Measurements from ENCODE around the gene RAB3D.

RAB3D gene

GRCh38 chr19:11290256-11290655 is 49.2 kb downstream of the RAB3D start:
- no peak overlapping the region for H2AFZ ChIP-seq (ENCODE audit: low read length)

GRCh38 chr19:11288349-11288748 is 51.1 kb downstream of the RAB3D start:
- no peaks in the 10 kb centered on the region for H3K4me1 ChIP-seq (ENCODE audit: control insufficient read depth in 2 of 2, insufficient read depth in 1 of 2, low read depth in 1 of 2, low read length in 2 of 2)
- no peak overlapping the region for H2BK12ac ChIP-seq (ENCODE audit: low read length)
- no peak overlapping the region for H2BK5ac ChIP-seq (ENCODE audit: low read length)
- no peak overlapping the region for H3K18ac ChIP-seq (ENCODE audit: low read length)
- H3K9me3 ChIP-seq (replicated peaks in 1 of 2; ENCODE audit: control insufficient read depth in 2 of 2, insufficient read depth in 1 of 2, low read depth in 1 of 2, low read length in 2 of 2) = no peaks in the 10 kb centered on the region
- WGBS, 2 donors (ENCODE audit: extremely low coverage in 2 of 2, insufficient read length in 2 of 2, insufficient replicate concordance in 1 of 2) = no CpG with 5 or more reads among the region's 7 CpGs
- H3K9ac ChIP-seq (ENCODE audit: low read depth, low read length, poor library complexity) = no peak overlapping the region
- no peak overlapping the region for H3K4ac ChIP-seq (ENCODE audit: low read length)
- no peak overlapping the region for H4K8ac ChIP-seq (ENCODE audit: low read depth, low read length)
- no peak overlapping the region for H2BK120ac ChIP-seq (ENCODE audit: low read depth, low read length)
- H3K4me2 ChIP-seq (ENCODE audit: insufficient read depth, low read length, poor library complexity, severe bottlenecking) = no peak overlapping the region
- H3K27ac ChIP-seq (replicated peaks; ENCODE audit: low read length) = no peak overlapping the region
- H2BK15ac ChIP-seq (ENCODE audit: low read length) = no peak overlapping the region
- H3K36me3 ChIP-seq (replicated peaks in 1 of 2; ENCODE audit: control insufficient read depth in 2 of 2, insufficient read depth in 2 of 2, low read length in 2 of 2) = no peaks in the 10 kb centered on the region
- no peak overlapping the region for H2AK5ac ChIP-seq (ENCODE audit: low read depth, low read length)
- no peak overlapping the region for H4K91ac ChIP-seq (ENCODE audit: low read depth, low read length, poor library complexity)
- H3K14ac ChIP-seq (ENCODE audit: low read length) = no peak overlapping the region
- no peak overlapping the region for H3K4me3 ChIP-seq (ENCODE audit: low read length in 2 of 2)
- H3K27me3 ChIP-seq (ENCODE audit: control insufficient read depth in 3 of 3, insufficient read depth in 3 of 3, low read depth in 1 of 3, low read length in 3 of 3) = no peaks in the 10 kb centered on the region
- no peaks in the 10 kb centered on the region for H3K79me1 ChIP-seq (ENCODE audit: low read depth, low read length)
- no peak for DNase-seq (ENCODE audit: low spot score)
- H2AFZ ChIP-seq (ENCODE audit: low read length) = no peak overlapping the region
- H3K23ac ChIP-seq (ENCODE audit: low read depth, low read length, poor library complexity) = no peak overlapping the region

More at GRCh38 chr19:11290256-11290655, 49.2 kb downstream of the RAB3D start:
- Histone ChIP-seq H2AK5ac (ENCODE audit: low read depth, low read length) (no peak overlapping the region), H3K4me3 (ENCODE audit: low read length in 2 of 2) (no peak overlapping the region), H3K79me1 (ENCODE audit: low read depth, low read length) (no peaks in the 10 kb centered on the region), H3K27ac (replicated peaks; ENCODE audit: low read length) (no peak overlapping the region), H3K27me3 (ENCODE audit: control insufficient read depth in 3 of 3, insufficient read depth in 3 of 3, low read depth in 1 of 3, low read length in 3 of 3) (no peaks in the 10 kb centered on the region), H3K9ac (ENCODE audit: low read depth, low read length, poor library complexity) (no peak overlapping the region), H4K8ac (ENCODE audit: low read depth, low read length) (no peak overlapping the region), H2BK12ac (ENCODE audit: low read length) (no peak overlapping the region), H3K14ac (ENCODE audit: low read length) (no peak overlapping the region), H4K91ac (ENCODE audit: low read depth, low read length, poor library complexity) (no peak overlapping the region), H3K9me3 (replicated peaks in 1 of 2; ENCODE audit: control insufficient read depth in 2 of 2, insufficient read depth in 1 of 2, low read depth in 1 of 2, low read length in 2 of 2) (no peaks in the 10 kb centered on the region), H3K4me1 (ENCODE audit: control insufficient read depth in 2 of 2, insufficient read depth in 1 of 2, low read depth in 1 of 2, low read length in 2 of 2) (peaks cover 3 to 6% of the 10 kb centered on the region in 2 donors), H3K4ac (ENCODE audit: low read length) (no peak overlapping the region), H2BK120ac (ENCODE audit: low read depth, low read length) (no peak overlapping the region), H3K4me2 (ENCODE audit: insufficient read depth, low read length, poor library complexity, severe bottlenecking) (no peak overlapping the region), H2BK5ac (ENCODE audit: low read length) (no peak overlapping the region), H2BK15ac (ENCODE audit: low read length) (no peak overlapping the region), H3K23ac (ENCODE audit: low read depth, low read length, poor library complexity) (no peak overlapping the region), H3K36me3 (replicated peaks in 1 of 2; ENCODE audit: control insufficient read depth in 2 of 2, insufficient read depth in 2 of 2, low read length in 2 of 2) (no peaks in the 10 kb centered on the region), H3K18ac (ENCODE audit: low read length) (no peak overlapping the region)
- no CpG with 5 or more reads among the region's 4 CpGs for WGBS, 2 donors (ENCODE audit: extremely low coverage in 2 of 2, insufficient read length in 2 of 2, insufficient replicate concordance in 1 of 2)
- DNase-seq (ENCODE audit: low spot score) = no peak

- Histone ChIP-seq H3K4me1 (ENCODE audit: control insufficient read depth in 2 of 2, insufficient read depth in 1 of 2, low read depth in 1 of 2, low read length in 2 of 2) (no peaks in the 10 kb centered on the region), H4K8ac (ENCODE audit: low read depth, low read length) (no peak overlapping the region), H2BK15ac (ENCODE audit: low read length) (no peak overlapping the region), H2BK12ac (ENCODE audit: low read length) (no peak overlapping the region), H3K27ac (replicated peaks; ENCODE audit: low read length) (no peak overlapping the region), H2BK5ac (ENCODE audit: low read length) (no peak overlapping the region), H3K9ac (ENCODE audit: low read depth, low read length, poor library complexity) (no peak overlapping the region), H3K27me3 (ENCODE audit: control insufficient read depth in 3 of 3, insufficient read depth in 3 of 3, low read depth in 1 of 3, low read length in 3 of 3) (no peaks in the 10 kb centered on the region), H3K14ac (ENCODE audit: low read length) (no peak overlapping the region), H3K4me2 (ENCODE audit: insufficient read depth, low read length, poor library complexity, severe bottlenecking) (no peak overlapping the region), H2AK5ac (ENCODE audit: low read depth, low read length) (no peak overlapping the region), H3K36me3 (replicated peaks in 1 of 2; ENCODE audit: control insufficient read depth in 2 of 2, insufficient read depth in 2 of 2, low read length in 2 of 2) (no peaks in the 10 kb centered on the region), H3K9me3 (replicated peaks in 1 of 2; ENCODE audit: control insufficient read depth in 2 of 2, insufficient read depth in 1 of 2, low read depth in 1 of 2, low read length in 2 of 2) (no peaks in the 10 kb centered on the region), H2BK120ac (ENCODE audit: low read depth, low read length) (no peak overlapping the region), H3K18ac (ENCODE audit: low read length) (no peak overlapping the region), H3K23ac (ENCODE audit: low read depth, low read length, poor library complexity) (no peak overlapping the region), H3K4me3 (ENCODE audit: low read length in 2 of 2) (no peak overlapping the region), H4K91ac (ENCODE audit: low read depth, low read length, poor library complexity) (no peak overlapping the region), H3K4ac (ENCODE audit: low read length) (no peak overlapping the region), H2AFZ (ENCODE audit: low read length) (no peak overlapping the region), H3K79me1 (ENCODE audit: low read depth, low read length) (no peaks in the 10 kb centered on the region)
- WGBS, 2 donors (ENCODE audit: extremely low coverage in 2 of 2, insufficient read length in 2 of 2, insufficient replicate concordance in 1 of 2) = no CpG with 5 or more reads among the region's 6 CpGs
- DNase-seq (ENCODE audit: low spot score) = no peak
Measured at GRCh38 chr19:11286312-11286974, 53.0 kb downstream of the RAB3D start.

GRCh38 chr19:11284515-11284914 is 54.9 kb downstream of the RAB3D start:
- no peak overlapping the region for H2AFZ ChIP-seq (ENCODE audit: low read length)
- H4K91ac ChIP-seq (ENCODE audit: low read depth, low read length, poor library complexity) = no peak overlapping the region
- no peak overlapping the region for H4K8ac ChIP-seq (ENCODE audit: low read depth, low read length)
- no peak overlapping the region for H3K4me2 ChIP-seq (ENCODE audit: insufficient read depth, low read length, poor library complexity, severe bottlenecking)
- H2BK5ac ChIP-seq (ENCODE audit: low read length) = no peak overlapping the region
- H3K4me1 ChIP-seq (ENCODE audit: control insufficient read depth in 2 of 2, insufficient read depth in 1 of 2, low read depth in 1 of 2, low read length in 2 of 2) = peaks cover 2 to 5% of the 10 kb centered on the region in 2 donors
- H3K27ac ChIP-seq (replicated peaks; ENCODE audit: low read length) = no peak overlapping the region
- no peaks in the 10 kb centered on the region for H3K9me3 ChIP-seq (replicated peaks in 1 of 2; ENCODE audit: control insufficient read depth in 2 of 2, insufficient read depth in 1 of 2, low read depth in 1 of 2, low read length in 2 of 2)
- no peak overlapping the region for H2BK120ac ChIP-seq (ENCODE audit: low read depth, low read length)
- no peak overlapping the region for H2BK12ac ChIP-seq (ENCODE audit: low read length)
- no peak overlapping the region for H3K4me3 ChIP-seq (ENCODE audit: low read length in 2 of 2)
- no peak overlapping the region for H3K14ac ChIP-seq (ENCODE audit: low read length)
- no CpG with 5 or more reads among the region's 6 CpGs for WGBS, 2 donors (ENCODE audit: extremely low coverage in 2 of 2, insufficient read length in 2 of 2, insufficient replicate concordance in 1 of 2)
- no peaks in the 10 kb centered on the region for H3K36me3 ChIP-seq (replicated peaks in 1 of 2; ENCODE audit: control insufficient read depth in 2 of 2, insufficient read depth in 2 of 2, low read length in 2 of 2)
- H2BK15ac ChIP-seq (ENCODE audit: low read length) = no peak overlapping the region
- no peaks in the 10 kb centered on the region for H3K27me3 ChIP-seq (ENCODE audit: control insufficient read depth in 3 of 3, insufficient read depth in 3 of 3, low read depth in 1 of 3, low read length in 3 of 3)
- no peak overlapping the region for H3K9ac ChIP-seq (ENCODE audit: low read depth, low read length, poor library complexity)
- no peaks in the 10 kb centered on the region for H3K79me1 ChIP-seq (ENCODE audit: low read depth, low read length)
- no peak overlapping the region for H2AK5ac ChIP-seq (ENCODE audit: low read depth, low read length)
- no peak overlapping the region for H3K23ac ChIP-seq (ENCODE audit: low read depth, low read length, poor library complexity)
- H3K18ac ChIP-seq (ENCODE audit: low read length) = no peak overlapping the region
- H3K4ac ChIP-seq (ENCODE audit: low read length) = no peak overlapping the region
- no peak for DNase-seq (ENCODE audit: low spot score)
